Liver (tissue), 9 donors: ENCODE results near the gene CECR2. TPM values are rescaled to one million over a fixed set of nuclear protein-coding genes. Genes with fewer than 3 reads are reported as not detected.

Source experiments
- DNase-seq: peaks from one replicate; pipeline ENCODE4 v3.0.0-alpha.2; 2017; ENCODE audit warnings: low spot score
- H3K27ac ChIP-seq, 2 donors: one replicate each; pipeline ENCODE4 v1.7.0; 2013; ENCODE audit warnings: inconsistent platforms in 2 of 2, low read length in 2 of 2, control low read depth in 1 of 2, low read depth in 1 of 2, mild to moderate bottlenecking in 1 of 2
- H3K27me3 ChIP-seq, 4 donors: one replicate each; pipeline versions ENCODE4 v1.6.1 to v1.7.0; 2013; ENCODE audit warnings: low read length in 3 of 4, inconsistent platforms in 1 of 4, mild to moderate bottlenecking in 1 of 4, moderate library complexity in 1 of 4; ENCODE audit not compliant: control insufficient read depth in 4 of 4, insufficient read depth in 4 of 4
- H3K36me3 ChIP-seq, 4 donors: one replicate each; pipeline versions ENCODE4 v1.6.1 to v1.7.0; 2013; ENCODE audit warnings: low read length in 3 of 4, mild to moderate bottlenecking in 3 of 4, low read depth in 1 of 4, moderate library complexity in 1 of 4; ENCODE audit not compliant: control insufficient read depth in 4 of 4, insufficient read depth in 3 of 4
- H3K4me1 ChIP-seq, 4 donors: one replicate each; pipeline versions ENCODE4 v1.6.1 to v1.7.0; 2013; ENCODE audit warnings: low read length in 3 of 4, mild to moderate bottlenecking in 3 of 4, moderate library complexity in 1 of 4; ENCODE audit not compliant: control insufficient read depth in 4 of 4, insufficient read depth in 4 of 4
- H3K4me3 ChIP-seq, 3 donors: one replicate each; pipeline versions ENCODE4 v1.6.1 to v1.7.0; 2013; ENCODE audit warnings: low read length in 3 of 3, control low read depth in 1 of 3, low read depth in 1 of 3, mild to moderate bottlenecking in 1 of 3
- H3K9ac ChIP-seq, 2 donors: one replicate each; pipeline ENCODE4 v1.7.0; 2013; ENCODE audit warnings: low read length in 2 of 2, mild to moderate bottlenecking in 2 of 2, moderate library complexity in 2 of 2, control low read depth in 1 of 2, low read depth in 1 of 2
- H3K9me3 ChIP-seq, 4 donors: one replicate each; pipeline versions ENCODE4 v1.6.1 to v1.7.0; 2013; ENCODE audit warnings: low read length in 3 of 4; ENCODE audit not compliant: control insufficient read depth in 4 of 4
- FOXA1 ChIP-seq: IDR thresholded peaks from 2 replicates; pipeline ENCODE4 v1.6.1; 2016; ENCODE audit warnings: antibody characterized with exemption
- HNF4A ChIP-seq, 2 donors: conservative IDR thresholded peaks; 2 replicates each; pipeline ENCODE4 v1.6.1; 2016; ENCODE audit warnings: antibody characterized with exemption in 2 of 2, mild to moderate bottlenecking in 2 of 2
- HNF4G ChIP-seq: IDR thresholded peaks from 2 replicates; pipeline ENCODE4 v1.6.1; 2016; ENCODE audit warnings: antibody characterized with exemption
- JUND ChIP-seq, 2 donors: IDR thresholded peaks; 2 replicates each; pipeline ENCODE4 v1.6.1; 2016; ENCODE audit warnings: antibody characterized with exemption in 2 of 2
- RAD21 ChIP-seq, 2 donors: IDR thresholded peaks; 2 replicates each; pipeline ENCODE4 v1.6.1; 2016; ENCODE audit warnings: antibody characterized with exemption in 2 of 2, mild to moderate bottlenecking in 2 of 2
- RXRA ChIP-seq, 2 donors: IDR thresholded peaks; 2 replicates each; pipeline ENCODE4 v1.6.1; 2017 to 2018; ENCODE audit warnings: antibody characterized with exemption in 2 of 2, mild to moderate bottlenecking in 1 of 2
- SP1 ChIP-seq: IDR thresholded peaks from 2 replicates; pipeline ENCODE4 v1.6.1; 2018; ENCODE audit warnings: antibody characterized with exemption, mild to moderate bottlenecking
- WGBS: extraction: QIAGEN DNeasy Blood & Tissue Kit; methylation state at CpG from one replicate; pipeline ENCODE4 v1.1.7; 2013; 5-methylcytosine and 5-hydroxymethylcytosine counted together
- polyA plus RNA-seq, 2 donors: library from polyadenylated mRNA; stranded (reverse) in 1 of 2; unstranded in 1 of 2; fragments of 200-250 nt in 1 of 2; fragments of >200 nt in 1 of 2; fragmentation: Nextera tagmentation in 1 of 2; extraction: Ambion mirVana in 1 of 2; gene quantifications; one replicate each; pipeline versions ENCODE4 v1.2.1 to v1.2.3, GENCODE V29; 2013 to 2015
- total RNA-seq, 2 donors: library from RNA; depleted of rRNA; stranded (reverse); fragments of >200 nt; gene quantifications; one replicate each; pipeline ENCODE4 v1.2.3, GENCODE V29; 2014
- TF ChIP-seq, protein P1 (sequence below): IDR thresholded peaks from 2 replicates; pipeline ENCODE4 v1.6.1; 2016; ENCODE audit warnings: antibody characterized with exemption
- TF ChIP-seq, protein P2 (sequence below): IDR thresholded peaks from 2 replicates; pipeline ENCODE4 v1.6.1; 2016; ENCODE audit warnings: antibody characterized with exemption
- TF ChIP-seq, protein P3 (sequence below): fragments of 150-350 bp; IDR thresholded peaks from 2 replicates; pipeline ENCODE4 v1.5.1; 2017; ENCODE audit warnings: improper control_type of control experiment, low read depth, low read length; ENCODE audit not compliant: missing input control
- TF ChIP-seq, protein P4 (sequence below): IDR thresholded peaks from 2 replicates; pipeline ENCODE4 v1.6.1; 2016; ENCODE audit warnings: antibody characterized with exemption, mild to moderate bottlenecking
- donor health status: healthy.
- donor health status: healthy.
- donor health status: healthy.
- donor health status: healthy.
- donor health status: healthy.

CECR2 gene
- total and polyA plus RNA-seq, 4 donors: 1.8 to 9.7 (median 2.1) TPM

DNA sequence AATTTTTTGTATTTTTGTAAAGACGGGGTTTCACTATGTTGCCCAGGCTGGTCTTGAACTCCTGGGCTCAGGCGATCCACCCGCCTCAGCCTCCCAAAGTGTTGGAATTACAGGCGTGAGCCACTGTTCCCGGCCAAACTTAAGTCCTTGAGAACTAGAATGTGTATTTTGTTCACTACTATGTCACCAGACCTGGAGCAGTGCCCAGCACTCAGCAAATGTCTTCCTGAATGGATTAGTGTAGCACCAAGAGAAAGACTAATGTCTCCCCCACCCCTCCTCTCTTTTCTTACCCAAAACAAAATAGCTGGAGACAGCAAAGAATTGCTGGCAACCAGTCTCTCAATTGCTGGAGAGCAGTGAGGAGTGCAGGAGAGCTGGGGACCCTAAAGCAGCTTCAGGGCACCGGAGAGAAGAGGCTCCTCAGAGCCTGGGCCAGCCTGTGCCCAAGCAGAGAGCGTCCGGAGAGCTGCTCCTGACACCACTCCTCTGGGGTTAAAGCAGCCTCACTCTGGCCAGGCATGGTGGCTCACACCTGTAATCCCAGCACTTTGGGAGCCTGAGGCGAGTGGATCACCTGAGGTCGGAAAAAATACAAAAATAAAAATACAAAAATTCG lies 209.0 kb downstream of the CECR2 start:
- no peak for DNase-seq
- H3K27me3 ChIP-seq: no peaks in the 10 kb centered on the region
- H3K4me3 ChIP-seq: no peak overlapping the region
- TF ChIP-seq JUND (IDR thresholded peaks at IDR 0.05) (no peak), HNF4A (conservative IDR thresholded peaks at IDR 0.05) (peak; percentile 10 to 39), FOXA1 (no peak), RXRA (IDR thresholded peaks at IDR 0.05) (no peak), SP1 (peak; percentile 16)
- TF ChIP-seq, protein P1, sequence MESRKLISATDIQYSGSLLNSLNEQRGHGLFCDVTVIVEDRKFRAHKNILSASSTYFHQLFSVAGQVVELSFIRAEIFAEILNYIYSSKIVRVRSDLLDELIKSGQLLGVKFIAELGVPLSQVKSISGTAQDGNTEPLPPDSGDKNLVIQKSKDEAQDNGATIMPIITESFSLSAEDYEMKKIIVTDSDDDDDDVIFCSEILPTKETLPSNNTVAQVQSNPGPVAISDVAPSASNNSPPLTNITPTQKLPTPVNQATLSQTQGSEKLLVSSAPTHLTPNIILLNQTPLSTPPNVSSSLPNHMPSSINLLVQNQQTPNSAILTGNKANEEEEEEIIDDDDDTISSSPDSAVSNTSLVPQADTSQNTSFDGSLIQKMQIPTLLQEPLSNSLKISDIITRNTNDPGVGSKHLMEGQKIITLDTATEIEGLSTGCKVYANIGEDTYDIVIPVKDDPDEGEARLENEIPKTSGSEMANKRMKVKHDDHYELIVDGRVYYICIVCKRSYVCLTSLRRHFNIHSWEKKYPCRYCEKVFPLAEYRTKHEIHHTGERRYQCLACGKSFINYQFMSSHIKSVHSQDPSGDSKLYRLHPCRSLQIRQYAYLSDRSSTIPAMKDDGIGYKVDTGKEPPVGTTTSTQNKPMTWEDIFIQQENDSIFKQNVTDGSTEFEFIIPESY: no peak
- TF ChIP-seq, protein P2, sequence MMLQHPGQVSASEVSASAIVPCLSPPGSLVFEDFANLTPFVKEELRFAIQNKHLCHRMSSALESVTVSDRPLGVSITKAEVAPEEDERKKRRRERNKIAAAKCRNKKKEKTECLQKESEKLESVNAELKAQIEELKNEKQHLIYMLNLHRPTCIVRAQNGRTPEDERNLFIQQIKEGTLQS: no peak
- WGBS: 63% methylated on average over 11 of the region's 11 CpGs
- peaks cover 4 to 36% (median 14%) of the 10 kb centered on the region in 4 donors for H3K36me3 ChIP-seq
- no peak overlapping the region for H3K27ac ChIP-seq
- H3K9me3 ChIP-seq: no peaks in the 10 kb centered on the region
- H3K4me1 ChIP-seq: peaks cover 0 to 20% (median 10%) of the 10 kb centered on the region in 4 donors
- no peak overlapping the region for H3K9ac ChIP-seq

DNA sequence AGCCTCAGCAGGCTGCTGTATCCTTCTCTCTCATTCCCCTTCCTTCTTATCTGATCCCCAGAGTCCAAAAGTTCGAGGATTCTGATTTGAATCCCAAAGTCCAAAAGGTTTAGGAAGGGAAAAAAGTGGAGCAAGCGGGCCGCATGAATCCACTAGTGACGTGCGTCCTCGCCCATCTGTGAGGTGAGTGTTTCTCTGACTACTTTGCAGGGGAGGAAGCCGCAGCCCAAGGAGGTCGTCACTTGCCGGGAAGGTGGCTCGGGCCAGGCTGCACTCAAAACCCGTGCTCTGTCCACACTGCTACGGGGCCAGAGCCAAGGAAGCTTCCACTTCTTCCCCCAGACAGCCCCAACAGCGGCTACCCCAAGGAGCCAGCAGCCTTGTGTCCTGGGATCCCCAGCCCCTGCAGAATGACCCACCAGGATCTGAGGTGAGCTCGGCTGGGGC lies 210.3 kb downstream of the CECR2 start:
- Histone ChIP-seq H3K9me3 (no peaks in the 10 kb centered on the region), H3K9ac (no peak overlapping the region), H3K27me3 (no peaks in the 10 kb centered on the region), H3K36me3 (peaks cover 5 to 40% (median 14%) of the 10 kb centered on the region in 4 donors), H3K4me1 (peaks cover 0 to 20% (median 10%) of the 10 kb centered on the region in 4 donors), H3K4me3 (no peak overlapping the region), H3K27ac (peak overlapping the region in 1 of 2 donors; percentile 33)
- WGBS: 76% methylated on average over 14 of the region's 14 CpGs
- TF ChIP-seq HNF4G: peak; percentile 87
- TF ChIP-seq RXRA (IDR thresholded peaks at IDR 0.05): peak; percentile 53 to 78
- TF ChIP-seq, protein P3, sequence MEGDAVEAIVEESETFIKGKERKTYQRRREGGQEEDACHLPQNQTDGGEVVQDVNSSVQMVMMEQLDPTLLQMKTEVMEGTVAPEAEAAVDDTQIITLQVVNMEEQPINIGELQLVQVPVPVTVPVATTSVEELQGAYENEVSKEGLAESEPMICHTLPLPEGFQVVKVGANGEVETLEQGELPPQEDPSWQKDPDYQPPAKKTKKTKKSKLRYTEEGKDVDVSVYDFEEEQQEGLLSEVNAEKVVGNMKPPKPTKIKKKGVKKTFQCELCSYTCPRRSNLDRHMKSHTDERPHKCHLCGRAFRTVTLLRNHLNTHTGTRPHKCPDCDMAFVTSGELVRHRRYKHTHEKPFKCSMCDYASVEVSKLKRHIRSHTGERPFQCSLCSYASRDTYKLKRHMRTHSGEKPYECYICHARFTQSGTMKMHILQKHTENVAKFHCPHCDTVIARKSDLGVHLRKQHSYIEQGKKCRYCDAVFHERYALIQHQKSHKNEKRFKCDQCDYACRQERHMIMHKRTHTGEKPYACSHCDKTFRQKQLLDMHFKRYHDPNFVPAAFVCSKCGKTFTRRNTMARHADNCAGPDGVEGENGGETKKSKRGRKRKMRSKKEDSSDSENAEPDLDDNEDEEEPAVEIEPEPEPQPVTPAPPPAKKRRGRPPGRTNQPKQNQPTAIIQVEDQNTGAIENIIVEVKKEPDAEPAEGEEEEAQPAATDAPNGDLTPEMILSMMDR: no peak
- peak in 1 of 2 donors; percentile 14 for TF ChIP-seq RAD21 (IDR thresholded peaks at IDR 0.05)
- TF ChIP-seq HNF4A (conservative IDR thresholded peaks at IDR 0.05): peak; percentile 84 to 98
- TF ChIP-seq, protein P4, sequence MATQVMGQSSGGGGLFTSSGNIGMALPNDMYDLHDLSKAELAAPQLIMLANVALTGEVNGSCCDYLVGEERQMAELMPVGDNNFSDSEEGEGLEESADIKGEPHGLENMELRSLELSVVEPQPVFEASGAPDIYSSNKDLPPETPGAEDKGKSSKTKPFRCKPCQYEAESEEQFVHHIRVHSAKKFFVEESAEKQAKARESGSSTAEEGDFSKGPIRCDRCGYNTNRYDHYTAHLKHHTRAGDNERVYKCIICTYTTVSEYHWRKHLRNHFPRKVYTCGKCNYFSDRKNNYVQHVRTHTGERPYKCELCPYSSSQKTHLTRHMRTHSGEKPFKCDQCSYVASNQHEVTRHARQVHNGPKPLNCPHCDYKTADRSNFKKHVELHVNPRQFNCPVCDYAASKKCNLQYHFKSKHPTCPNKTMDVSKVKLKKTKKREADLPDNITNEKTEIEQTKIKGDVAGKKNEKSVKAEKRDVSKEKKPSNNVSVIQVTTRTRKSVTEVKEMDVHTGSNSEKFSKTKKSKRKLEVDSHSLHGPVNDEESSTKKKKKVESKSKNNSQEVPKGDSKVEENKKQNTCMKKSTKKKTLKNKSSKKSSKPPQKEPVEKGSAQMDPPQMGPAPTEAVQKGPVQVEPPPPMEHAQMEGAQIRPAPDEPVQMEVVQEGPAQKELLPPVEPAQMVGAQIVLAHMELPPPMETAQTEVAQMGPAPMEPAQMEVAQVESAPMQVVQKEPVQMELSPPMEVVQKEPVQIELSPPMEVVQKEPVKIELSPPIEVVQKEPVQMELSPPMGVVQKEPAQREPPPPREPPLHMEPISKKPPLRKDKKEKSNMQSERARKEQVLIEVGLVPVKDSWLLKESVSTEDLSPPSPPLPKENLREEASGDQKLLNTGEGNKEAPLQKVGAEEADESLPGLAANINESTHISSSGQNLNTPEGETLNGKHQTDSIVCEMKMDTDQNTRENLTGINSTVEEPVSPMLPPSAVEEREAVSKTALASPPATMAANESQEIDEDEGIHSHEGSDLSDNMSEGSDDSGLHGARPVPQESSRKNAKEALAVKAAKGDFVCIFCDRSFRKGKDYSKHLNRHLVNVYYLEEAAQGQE: no peak
- peak; percentile 66 for TF ChIP-seq SP1
- no peak for DNase-seq
